ENCODE results near the gene RSRC1. TPM values are rescaled to one million over a fixed set of nuclear protein-coding genes. Genes with fewer than 3 reads are reported as not detected.

The RSRC1 gene
- total and polyA plus RNA-seq, 2 of the 13 experiments (the other 11 are each of a cell fraction or from before 2014, with no cell fraction given), result 4.9 to 63.0 TPM

DNA sequence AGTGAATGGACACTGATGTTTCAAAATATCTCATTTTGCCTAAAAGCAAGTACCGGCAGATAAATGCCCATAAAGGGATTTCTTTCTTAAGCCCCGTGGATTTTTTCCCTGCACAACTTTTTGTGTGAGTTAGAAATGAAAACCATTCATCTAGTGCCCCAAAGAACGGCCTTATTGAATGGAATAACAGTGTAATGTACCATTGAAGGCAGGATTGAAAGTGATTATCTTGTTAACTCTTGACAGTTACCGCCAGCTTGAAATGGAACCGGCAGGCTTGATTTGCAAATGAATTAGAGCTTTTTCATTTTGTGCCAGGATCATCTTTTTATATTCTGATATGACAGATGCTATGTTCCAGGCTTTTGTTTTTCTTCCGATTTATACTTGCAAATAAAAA is 162.2 kb downstream of the RSRC1 start:
- CTCF ChIA-PET (ENCODE audit: low intra/inter-chr PET ratio, low total read pairs), result no interaction called here
- no peak overlapping the region for H3K4me3 ChIP-seq (replicated peaks in 1 of 3; ENCODE audit: insufficient read depth in 1 of 3, low read depth in 2 of 3, low read length in 3 of 3)
- H3K79me2 ChIP-seq (ENCODE audit: insufficient read depth, low read length), result no peaks in the 10 kb centered on the region
- intact Hi-C loops (cut with micrococcal nuclease; ENCODE audit: unreplicated experiment) (no loop called here), in situ Hi-C loops (cut with HindIII; ENCODE audit: extremely low pct_ligation_motif_present, low pct_unique_long_range_greater_than_20kb) (no loop called here)
- no peaks in the 10 kb centered on the region for H3K4me1 ChIP-seq (ENCODE audit: insufficient read depth, low read length)
- ATAC-seq, result no peak
- H3K27me3 ChIP-seq (ENCODE audit: control insufficient read depth in 1 of 2, insufficient read depth in 2 of 2, low read length in 2 of 2), result no peaks in the 10 kb centered on the region
- no peak for FAIRE-seq
- H2AFZ ChIP-seq (ENCODE audit: low read length), result no peak overlapping the region
- H3K9ac ChIP-seq (ENCODE audit: insufficient read depth, low read depth, low read length), result no peak overlapping the region
- TF ChIP-seq ARID5B (CRISPR knock-in tag; IDR thresholded peaks at IDR 0.05), result no peak
- no peak for TF ChIP-seq NFKB2 (CRISPR knock-in tag; IDR thresholded peaks at IDR 0.05; ENCODE audit: borderline replicate concordance)
- no peak for TF ChIP-seq IKZF4 (CRISPR knock-in tag; IDR thresholded peaks at IDR 0.05; ENCODE audit: borderline replicate concordance, low read depth, not compliant biosample characterization)
- no peak for TF ChIP-seq ZFAT (CRISPR knock-in tag; conservative IDR thresholded peaks at IDR 0.05)
- TF ChIP-seq ZNF615 (CRISPR knock-in tag; IDR thresholded peaks at IDR 0.05; ENCODE audit: borderline replicate concordance), result no peak
- TF ChIP-seq ZNF503 (CRISPR knock-in tag; IDR thresholded peaks at IDR 0.05), result no peak
- TF ChIP-seq, protein P1, sequence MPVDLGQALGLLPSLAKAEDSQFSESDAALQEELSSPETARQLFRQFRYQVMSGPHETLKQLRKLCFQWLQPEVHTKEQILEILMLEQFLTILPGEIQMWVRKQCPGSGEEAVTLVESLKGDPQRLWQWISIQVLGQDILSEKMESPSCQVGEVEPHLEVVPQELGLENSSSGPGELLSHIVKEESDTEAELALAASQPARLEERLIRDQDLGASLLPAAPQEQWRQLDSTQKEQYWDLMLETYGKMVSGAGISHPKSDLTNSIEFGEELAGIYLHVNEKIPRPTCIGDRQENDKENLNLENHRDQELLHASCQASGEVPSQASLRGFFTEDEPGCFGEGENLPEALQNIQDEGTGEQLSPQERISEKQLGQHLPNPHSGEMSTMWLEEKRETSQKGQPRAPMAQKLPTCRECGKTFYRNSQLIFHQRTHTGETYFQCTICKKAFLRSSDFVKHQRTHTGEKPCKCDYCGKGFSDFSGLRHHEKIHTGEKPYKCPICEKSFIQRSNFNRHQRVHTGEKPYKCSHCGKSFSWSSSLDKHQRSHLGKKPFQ (CRISPR knock-in tag; IDR thresholded peaks at IDR 0.05; ENCODE audit: insufficient replicate concordance), result no peak
- no peak for TF ChIP-seq ZNF484 (CRISPR knock-in tag; IDR thresholded peaks at IDR 0.05; ENCODE audit: borderline replicate concordance, low read depth)
- no peak for TF ChIP-seq ZNF660 (CRISPR knock-in tag; IDR thresholded peaks at IDR 0.05; ENCODE audit: borderline replicate concordance, low read depth)
- TF ChIP-seq MTF2 (CRISPR knock-in tag; IDR thresholded peaks at IDR 0.05; ENCODE audit: borderline replicate concordance), result no peak
- no peak for TF ChIP-seq KLF16 (CRISPR knock-in tag; IDR thresholded peaks at IDR 0.05)
- no peak for TF ChIP-seq AGO1 (IDR thresholded peaks at IDR 0.05; ENCODE audit: low read depth, low read length, poor library complexity, severe bottlenecking)
- no TSS peak for BruUV-seq (replicated peaks)
- no peaks in the 10 kb centered on the region for H4K20me1 ChIP-seq (ENCODE audit: insufficient read depth, low read length)
- H3K4me2 ChIP-seq (ENCODE audit: low read depth, low read length), result no peak overlapping the region
- POLR2A ChIA-PET, result no interaction called here
- H3K27ac ChIP-seq (ENCODE audit: extremely low read length, insufficient read depth, low read length), result no peak overlapping the region
- H3K9me3 ChIP-seq (ENCODE audit: low read length), result peaks cover 12% of the 10 kb centered on the region
- no peaks in the 10 kb centered on the region for H3K36me3 ChIP-seq (replicated peaks in 1 of 2; ENCODE audit: control insufficient read depth in 1 of 2, insufficient read depth in 2 of 2, low read length in 2 of 2)
- no peak for DNase-seq (ENCODE audit: low spot score)
- 91% methylated on average over 6 of the region's 6 CpGs for WGBS (ENCODE audit: low lambda C conversion rate)

Measured in HepG2 (cell line).